ENCODE results near the gene KLF1.

The KLF1 gene

DNA sequence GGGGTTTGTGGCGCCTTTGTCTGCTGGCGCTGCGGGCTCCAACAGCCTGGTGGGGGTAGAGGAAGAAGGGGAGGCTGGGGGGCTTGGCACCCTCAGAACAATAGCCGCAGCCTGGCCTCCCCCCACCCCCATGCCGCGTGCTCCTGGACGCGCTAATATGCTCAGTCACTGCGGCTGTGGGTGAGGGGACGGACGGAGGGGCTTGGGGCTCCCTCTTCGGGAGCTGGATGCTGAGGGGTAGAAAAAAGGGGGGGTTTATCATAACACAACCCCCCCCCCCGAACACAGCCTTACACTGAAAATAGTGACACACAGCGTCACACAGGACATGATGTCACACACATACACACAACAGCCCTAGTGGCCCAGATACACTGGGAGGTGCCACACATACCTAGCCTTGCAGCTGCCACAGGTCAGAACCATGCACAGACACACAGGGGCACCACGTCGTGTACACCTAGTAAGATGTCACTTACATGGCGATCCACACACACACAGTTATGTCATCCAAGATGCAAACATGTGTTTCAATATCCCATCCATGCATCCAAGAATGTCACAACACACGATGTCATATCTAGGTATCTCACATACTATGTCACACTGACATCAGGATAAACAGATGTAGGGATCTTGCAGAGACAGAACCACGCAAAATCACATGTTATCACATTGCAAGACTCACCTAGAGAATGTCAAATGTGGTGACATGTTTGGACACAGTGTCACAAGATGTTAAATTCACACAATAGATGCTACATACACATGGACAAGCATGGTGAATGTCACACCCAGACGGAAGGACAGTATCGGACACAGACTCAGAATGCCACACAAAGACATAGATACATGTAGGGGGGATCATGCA is 47.9 kb downstream of the KLF1 start (continued):
- TF ChIP-seq ZNF600 (tag by site-specific recombination; IDR thresholded peaks at IDR 0.05) = 0 out of 2 replicates have a peak, but pooled peaks have one; percentile 32
- no peak for TF ChIP-seq ZNF366 (tag by site-specific recombination; conservative IDR thresholded peaks at IDR 0.05)
- TF ChIP-seq, protein P1, sequence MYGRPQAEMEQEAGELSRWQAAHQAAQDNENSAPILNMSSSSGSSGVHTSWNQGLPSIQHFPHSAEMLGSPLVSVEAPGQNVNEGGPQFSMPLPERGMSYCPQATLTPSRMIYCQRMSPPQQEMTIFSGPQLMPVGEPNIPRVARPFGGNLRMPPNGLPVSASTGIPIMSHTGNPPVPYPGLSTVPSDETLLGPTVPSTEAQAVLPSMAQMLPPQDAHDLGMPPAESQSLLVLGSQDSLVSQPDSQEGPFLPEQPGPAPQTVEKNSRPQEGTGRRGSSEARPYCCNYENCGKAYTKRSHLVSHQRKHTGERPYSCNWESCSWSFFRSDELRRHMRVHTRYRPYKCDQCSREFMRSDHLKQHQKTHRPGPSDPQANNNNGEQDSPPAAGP (tag by site-specific recombination; IDR thresholded peaks at IDR 0.05) = no peak
- TF ChIP-seq, protein P2, sequence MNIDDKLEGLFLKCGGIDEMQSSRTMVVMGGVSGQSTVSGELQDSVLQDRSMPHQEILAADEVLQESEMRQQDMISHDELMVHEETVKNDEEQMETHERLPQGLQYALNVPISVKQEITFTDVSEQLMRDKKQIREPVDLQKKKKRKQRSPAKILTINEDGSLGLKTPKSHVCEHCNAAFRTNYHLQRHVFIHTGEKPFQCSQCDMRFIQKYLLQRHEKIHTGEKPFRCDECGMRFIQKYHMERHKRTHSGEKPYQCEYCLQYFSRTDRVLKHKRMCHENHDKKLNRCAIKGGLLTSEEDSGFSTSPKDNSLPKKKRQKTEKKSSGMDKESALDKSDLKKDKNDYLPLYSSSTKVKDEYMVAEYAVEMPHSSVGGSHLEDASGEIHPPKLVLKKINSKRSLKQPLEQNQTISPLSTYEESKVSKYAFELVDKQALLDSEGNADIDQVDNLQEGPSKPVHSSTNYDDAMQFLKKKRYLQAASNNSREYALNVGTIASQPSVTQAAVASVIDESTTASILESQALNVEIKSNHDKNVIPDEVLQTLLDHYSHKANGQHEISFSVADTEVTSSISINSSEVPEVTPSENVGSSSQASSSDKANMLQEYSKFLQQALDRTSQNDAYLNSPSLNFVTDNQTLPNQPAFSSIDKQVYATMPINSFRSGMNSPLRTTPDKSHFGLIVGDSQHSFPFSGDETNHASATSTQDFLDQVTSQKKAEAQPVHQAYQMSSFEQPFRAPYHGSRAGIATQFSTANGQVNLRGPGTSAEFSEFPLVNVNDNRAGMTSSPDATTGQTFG (tag by site-specific recombination; IDR thresholded peaks at IDR 0.05; ENCODE audit: borderline replicate concordance) = no peak
- TF ChIP-seq SP3 (tag by site-specific recombination; IDR thresholded peaks at IDR 0.05) = no peak
- TF ChIP-seq, protein P3, sequence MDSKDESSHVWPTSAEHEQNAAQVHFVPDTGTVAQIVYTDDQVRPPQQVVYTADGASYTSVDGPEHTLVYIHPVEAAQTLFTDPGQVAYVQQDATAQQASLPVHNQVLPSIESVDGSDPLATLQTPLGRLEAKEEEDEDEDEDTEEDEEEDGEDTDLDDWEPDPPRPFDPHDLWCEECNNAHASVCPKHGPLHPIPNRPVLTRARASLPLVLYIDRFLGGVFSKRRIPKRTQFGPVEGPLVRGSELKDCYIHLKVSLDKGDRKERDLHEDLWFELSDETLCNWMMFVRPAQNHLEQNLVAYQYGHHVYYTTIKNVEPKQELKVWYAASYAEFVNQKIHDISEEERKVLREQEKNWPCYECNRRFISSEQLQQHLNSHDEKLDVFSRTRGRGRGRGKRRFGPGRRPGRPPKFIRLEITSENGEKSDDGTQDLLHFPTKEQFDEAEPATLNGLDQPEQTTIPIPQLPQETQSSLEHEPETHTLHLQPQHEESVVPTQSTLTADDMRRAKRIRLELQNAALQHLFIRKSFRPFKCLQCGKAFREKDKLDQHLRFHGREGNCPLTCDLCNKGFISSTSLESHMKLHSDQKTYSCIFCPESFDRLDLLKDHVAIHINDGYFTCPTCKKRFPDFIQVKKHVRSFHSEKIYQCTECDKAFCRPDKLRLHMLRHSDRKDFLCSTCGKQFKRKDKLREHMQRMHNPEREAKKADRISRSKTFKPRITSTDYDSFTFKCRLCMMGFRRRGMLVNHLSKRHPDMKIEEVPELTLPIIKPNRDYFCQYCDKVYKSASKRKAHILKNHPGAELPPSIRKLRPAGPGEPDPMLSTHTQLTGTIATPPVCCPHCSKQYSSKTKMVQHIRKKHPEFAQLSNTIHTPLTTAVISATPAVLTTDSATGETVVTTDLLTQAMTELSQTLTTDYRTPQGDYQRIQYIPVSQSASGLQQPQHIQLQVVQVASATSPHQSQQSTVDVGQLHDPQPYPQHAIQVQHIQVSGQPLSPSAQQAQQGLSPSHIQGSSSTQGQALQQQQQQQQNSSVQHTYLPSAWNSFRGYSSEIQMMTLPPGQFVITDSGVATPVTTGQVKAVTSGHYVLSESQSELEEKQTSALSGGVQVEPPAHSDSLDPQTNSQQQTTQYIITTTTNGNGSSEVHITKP (tag by site-specific recombination; IDR thresholded peaks at IDR 0.05) = peak; percentile 37
- TF ChIP-seq, protein P4, sequence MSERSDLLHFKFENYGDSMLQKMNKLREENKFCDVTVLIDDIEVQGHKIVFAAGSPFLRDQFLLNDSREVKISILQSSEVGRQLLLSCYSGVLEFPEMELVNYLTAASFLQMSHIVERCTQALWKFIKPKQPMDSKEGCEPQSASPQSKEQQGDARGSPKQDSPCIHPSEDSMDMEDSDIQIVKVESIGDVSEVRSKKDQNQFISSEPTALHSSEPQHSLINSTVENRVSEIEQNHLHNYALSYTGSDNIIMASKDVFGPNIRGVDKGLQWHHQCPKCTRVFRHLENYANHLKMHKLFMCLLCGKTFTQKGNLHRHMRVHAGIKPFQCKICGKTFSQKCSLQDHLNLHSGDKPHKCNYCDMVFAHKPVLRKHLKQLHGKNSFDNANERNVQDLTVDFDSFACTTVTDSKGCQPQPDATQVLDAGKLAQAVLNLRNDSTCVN (tag by site-specific recombination; optimal IDR thresholded peaks at IDR 0.05) = no peak
- TF ChIP-seq, protein P5, sequence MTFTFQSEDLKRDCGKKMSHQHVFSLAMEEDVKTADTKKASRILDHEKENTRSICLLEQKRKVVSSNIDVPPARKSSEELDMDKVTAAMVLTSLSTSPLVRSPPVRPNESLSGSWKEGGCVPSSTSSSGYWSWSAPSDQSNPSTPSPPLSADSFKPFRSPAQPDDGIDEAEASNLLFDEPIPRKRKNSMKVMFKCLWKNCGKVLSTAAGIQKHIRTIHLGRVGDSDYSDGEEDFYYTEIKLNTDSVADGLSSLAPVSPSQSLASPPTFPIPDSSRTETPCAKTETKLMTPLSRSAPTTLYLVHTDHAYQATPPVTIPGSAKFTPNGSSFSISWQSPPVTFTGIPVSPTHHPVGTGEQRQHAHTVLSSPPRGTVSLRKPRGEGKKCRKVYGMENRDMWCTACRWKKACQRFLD (tag by site-specific recombination; IDR thresholded peaks at IDR 0.05) = no peak
- TF ChIP-seq, protein P6, sequence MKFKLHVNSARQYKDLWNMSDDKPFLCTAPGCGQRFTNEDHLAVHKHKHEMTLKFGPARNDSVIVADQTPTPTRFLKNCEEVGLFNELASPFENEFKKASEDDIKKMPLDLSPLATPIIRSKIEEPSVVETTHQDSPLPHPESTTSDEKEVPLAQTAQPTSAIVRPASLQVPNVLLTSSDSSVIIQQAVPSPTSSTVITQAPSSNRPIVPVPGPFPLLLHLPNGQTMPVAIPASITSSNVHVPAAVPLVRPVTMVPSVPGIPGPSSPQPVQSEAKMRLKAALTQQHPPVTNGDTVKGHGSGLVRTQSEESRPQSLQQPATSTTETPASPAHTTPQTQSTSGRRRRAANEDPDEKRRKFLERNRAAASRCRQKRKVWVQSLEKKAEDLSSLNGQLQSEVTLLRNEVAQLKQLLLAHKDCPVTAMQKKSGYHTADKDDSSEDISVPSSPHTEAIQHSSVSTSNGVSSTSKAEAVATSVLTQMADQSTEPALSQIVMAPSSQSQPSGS (tag by site-specific recombination; IDR thresholded peaks at IDR 0.05; ENCODE audit: low read depth) = peak; percentile 75; the same call in 1 of the 2 replicates
- no peak for TF ChIP-seq ZNF2 (tag by site-specific recombination; IDR thresholded peaks at IDR 0.05)
- TF ChIP-seq ZNF658 (tag by site-specific recombination; IDR thresholded peaks at IDR 0.05) = no peak
- TF ChIP-seq ZBTB8A (tag by site-specific recombination; IDR thresholded peaks at IDR 0.05) = no peak; the same call in 1 of the 2 replicates
- TF ChIP-seq, protein P7, sequence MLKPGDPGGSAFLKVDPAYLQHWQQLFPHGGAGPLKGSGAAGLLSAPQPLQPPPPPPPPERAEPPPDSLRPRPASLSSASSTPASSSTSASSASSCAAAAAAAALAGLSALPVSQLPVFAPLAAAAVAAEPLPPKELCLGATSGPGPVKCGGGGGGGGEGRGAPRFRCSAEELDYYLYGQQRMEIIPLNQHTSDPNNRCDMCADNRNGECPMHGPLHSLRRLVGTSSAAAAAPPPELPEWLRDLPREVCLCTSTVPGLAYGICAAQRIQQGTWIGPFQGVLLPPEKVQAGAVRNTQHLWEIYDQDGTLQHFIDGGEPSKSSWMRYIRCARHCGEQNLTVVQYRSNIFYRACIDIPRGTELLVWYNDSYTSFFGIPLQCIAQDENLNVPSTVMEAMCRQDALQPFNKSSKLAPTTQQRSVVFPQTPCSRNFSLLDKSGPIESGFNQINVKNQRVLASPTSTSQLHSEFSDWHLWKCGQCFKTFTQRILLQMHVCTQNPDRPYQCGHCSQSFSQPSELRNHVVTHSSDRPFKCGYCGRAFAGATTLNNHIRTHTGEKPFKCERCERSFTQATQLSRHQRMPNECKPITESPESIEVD (tag by site-specific recombination; IDR thresholded peaks at IDR 0.05) = no peak
- TF ChIP-seq BCL11B (tag by site-specific recombination; IDR thresholded peaks at IDR 0.05; ENCODE audit: low read depth) = no peak
- TF ChIP-seq, protein P8, sequence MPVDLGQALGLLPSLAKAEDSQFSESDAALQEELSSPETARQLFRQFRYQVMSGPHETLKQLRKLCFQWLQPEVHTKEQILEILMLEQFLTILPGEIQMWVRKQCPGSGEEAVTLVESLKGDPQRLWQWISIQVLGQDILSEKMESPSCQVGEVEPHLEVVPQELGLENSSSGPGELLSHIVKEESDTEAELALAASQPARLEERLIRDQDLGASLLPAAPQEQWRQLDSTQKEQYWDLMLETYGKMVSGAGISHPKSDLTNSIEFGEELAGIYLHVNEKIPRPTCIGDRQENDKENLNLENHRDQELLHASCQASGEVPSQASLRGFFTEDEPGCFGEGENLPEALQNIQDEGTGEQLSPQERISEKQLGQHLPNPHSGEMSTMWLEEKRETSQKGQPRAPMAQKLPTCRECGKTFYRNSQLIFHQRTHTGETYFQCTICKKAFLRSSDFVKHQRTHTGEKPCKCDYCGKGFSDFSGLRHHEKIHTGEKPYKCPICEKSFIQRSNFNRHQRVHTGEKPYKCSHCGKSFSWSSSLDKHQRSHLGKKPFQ (tag by site-specific recombination; IDR thresholded peaks at IDR 0.05) = no peak
- TF ChIP-seq RBAK (tag by site-specific recombination; IDR thresholded peaks at IDR 0.05) = no peak
- TF ChIP-seq ZNF37A (tag by site-specific recombination; IDR thresholded peaks at IDR 0.05) = no peak
- TF ChIP-seq, protein P9, sequence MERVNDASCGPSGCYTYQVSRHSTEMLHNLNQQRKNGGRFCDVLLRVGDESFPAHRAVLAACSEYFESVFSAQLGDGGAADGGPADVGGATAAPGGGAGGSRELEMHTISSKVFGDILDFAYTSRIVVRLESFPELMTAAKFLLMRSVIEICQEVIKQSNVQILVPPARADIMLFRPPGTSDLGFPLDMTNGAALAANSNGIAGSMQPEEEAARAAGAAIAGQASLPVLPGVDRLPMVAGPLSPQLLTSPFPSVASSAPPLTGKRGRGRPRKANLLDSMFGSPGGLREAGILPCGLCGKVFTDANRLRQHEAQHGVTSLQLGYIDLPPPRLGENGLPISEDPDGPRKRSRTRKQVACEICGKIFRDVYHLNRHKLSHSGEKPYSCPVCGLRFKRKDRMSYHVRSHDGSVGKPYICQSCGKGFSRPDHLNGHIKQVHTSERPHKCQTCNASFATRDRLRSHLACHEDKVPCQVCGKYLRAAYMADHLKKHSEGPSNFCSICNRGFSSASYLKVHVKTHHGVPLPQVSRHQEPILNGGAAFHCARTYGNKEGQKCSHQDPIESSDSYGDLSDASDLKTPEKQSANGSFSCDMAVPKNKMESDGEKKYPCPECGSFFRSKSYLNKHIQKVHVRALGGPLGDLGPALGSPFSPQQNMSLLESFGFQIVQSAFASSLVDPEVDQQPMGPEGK (tag by site-specific recombination; IDR thresholded peaks at IDR 0.05) = peak; percentile 86
- TF ChIP-seq ZIC2 (tag by site-specific recombination; IDR thresholded peaks at IDR 0.05) = 0 out of 2 replicates have a peak, but pooled peaks have one; percentile 4
- TF ChIP-seq ZNF350 (tag by site-specific recombination; IDR thresholded peaks at IDR 0.05) = no peak

All from HEK293 (cell line).